ENCODE measurements around the gene SEMA4C. TPM values are rescaled to one million over a fixed set of nuclear protein-coding genes. Genes with fewer than 3 reads are reported as not detected.

The SEMA4C gene
- total RNA-seq, 3 donors from 2014 or later: 7.5 to 9.7 (median 9.0) TPM

DNA sequence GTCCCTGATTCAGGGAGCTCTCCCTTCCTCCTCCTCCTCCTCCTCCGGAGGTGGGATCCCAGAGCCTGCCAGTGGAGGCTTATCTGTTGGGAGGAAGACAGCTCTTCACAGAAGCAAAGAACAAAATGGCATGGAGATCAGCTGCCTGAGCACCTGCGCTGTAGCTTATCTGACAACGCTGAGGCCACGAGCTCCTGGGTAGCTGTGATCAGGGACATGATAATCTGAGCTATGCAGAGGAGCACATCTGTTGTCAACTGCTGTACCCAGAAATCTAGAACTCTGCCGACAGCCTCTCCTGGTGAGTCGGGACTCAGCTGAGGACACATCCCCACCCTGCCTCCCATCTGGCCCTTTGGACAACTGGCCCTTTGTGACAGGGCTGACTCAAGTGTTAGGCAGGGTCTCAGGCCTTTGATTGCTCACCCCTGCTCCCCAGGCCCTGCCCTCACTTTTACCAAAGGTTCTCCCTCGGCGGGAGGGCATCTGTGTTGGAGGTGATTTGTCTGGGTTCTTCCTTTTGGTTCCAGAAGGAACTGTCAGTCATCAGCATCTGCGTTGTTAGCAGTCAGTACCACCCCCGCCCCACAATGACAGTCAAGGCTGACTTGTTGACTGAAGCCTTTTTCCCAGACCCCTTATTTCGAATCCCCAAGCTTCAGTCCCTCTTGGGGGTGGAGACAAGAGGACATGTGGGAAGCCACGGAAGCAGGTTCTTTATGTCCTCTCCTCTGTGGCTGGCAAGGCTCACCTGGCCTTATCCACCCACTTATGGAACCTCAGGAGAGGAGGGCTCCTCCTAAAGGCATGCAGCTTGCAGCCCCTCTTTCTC lies 59.7 kb downstream of the SEMA4C start:
- Mint-ChIP-seq H3K4me3 (no peak overlapping the region), H3K4me1 (ENCODE audit: low read depth) (peaks cover 30% of the 10 kb centered on the region), H3K9me3 (no peaks in the 10 kb centered on the region), H3K27me3 (ENCODE audit: low read depth) (no peaks in the 10 kb centered on the region), H3K36me3 (ENCODE audit: insufficient read depth) (peaks cover 5% of the 10 kb centered on the region)
- no peak for ATAC-seq
- no peak for DNase-seq

Other genes starting within 250 kb of the SEMA4C start
- gene KANSL3, start 231.8 kb downstream of the SEMA4C start, total RNA-seq: 10 to 100 TPM; 29.1 to 32.3 (median 31.3) TPM
- gene FER1L5, start 227.3 kb downstream of the SEMA4C start, total RNA-seq: not detected
- gene LMAN2L, start 130.0 kb downstream of the SEMA4C start, total RNA-seq: 1 to 10 TPM; 7.0 to 9.1 (median 8.6) TPM
- gene CNNM4, start 109.2 kb downstream of the SEMA4C start, total RNA-seq: 1 to 10 TPM; 6.3 to 6.9 (median 6.4) TPM
- 10 to 100 TPM; 22.8 to 26.1 (median 24.4) TPM for gene CNNM3, start 53.8 kb downstream of the SEMA4C start, total RNA-seq
- gene ANKRD23, start 26.1 kb downstream of the SEMA4C start, total RNA-seq: 1 to 10 TPM; 2.9 to 6.3 (median 4.6) TPM
- gene ANKRD39, start 12.1 kb downstream of the SEMA4C start, total RNA-seq: 10 to 100 TPM; 42.4 to 44.4 (median 44.3) TPM
- under 1 TPM in 2 of 3 donors, not detected in 1; 0.25 to 0.33 TPM for gene FAM178B, start 116.5 kb upstream of the SEMA4C start, total RNA-seq
- gene FAHD2B, start 224.8 kb upstream of the SEMA4C start, total RNA-seq: 1 to 10 TPM; 7.0 to 8.5 (median 7.6) TPM
- 10 to 100 TPM; 12.6 to 15.5 (median 15.5) TPM for gene ANKRD36, start 243.1 kb upstream of the SEMA4C start, total RNA-seq